Measurements from ENCODE around the gene CCDC60.

Gene CCDC60

GRCh38 chr12:119389687-119390086, 55.2 kb downstream of the CCDC60 start:
- DNase-seq (ENCODE audit: low read depth) = no peak

- no peak for DNase-seq (ENCODE audit: low read depth)
Observed at GRCh38 chr12:119391673-119392072, 57.1 kb downstream of the CCDC60 start.

- DNase-seq (ENCODE audit: low read depth) = no peak
Observed at GRCh38 chr12:119393677-119394076, 59.1 kb downstream of the CCDC60 start.

- DNase-seq (ENCODE audit: low read depth) = no peak
Observed at GRCh38 chr12:119397540-119397939, 63.0 kb downstream of the CCDC60 start.

GRCh38 chr12:119398190-119398589, 63.7 kb downstream of the CCDC60 start:
- no peak for DNase-seq (ENCODE audit: low read depth)

DNA sequence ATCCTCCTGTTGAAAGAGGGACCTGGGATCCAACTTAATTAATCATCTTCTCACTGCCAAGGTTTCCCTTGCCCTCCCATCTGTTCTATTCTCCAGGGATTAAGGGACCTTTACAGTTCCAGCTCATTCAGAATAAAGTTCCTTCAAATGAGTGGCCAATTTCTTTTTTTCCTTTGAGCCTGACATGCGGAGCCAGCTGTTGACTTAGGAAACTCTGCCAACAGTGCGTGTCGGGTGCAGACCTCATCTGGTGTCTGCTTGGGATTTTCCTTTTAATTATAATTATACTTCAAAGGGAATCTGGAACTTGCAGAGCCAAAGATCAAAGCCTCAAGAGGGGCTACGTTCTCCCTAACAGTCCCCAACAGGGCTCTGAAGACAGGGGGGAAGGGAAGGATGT, 64.8 kb downstream of the CCDC60 start:
- DNase-seq (ENCODE audit: low read depth) = no peak

DNA sequence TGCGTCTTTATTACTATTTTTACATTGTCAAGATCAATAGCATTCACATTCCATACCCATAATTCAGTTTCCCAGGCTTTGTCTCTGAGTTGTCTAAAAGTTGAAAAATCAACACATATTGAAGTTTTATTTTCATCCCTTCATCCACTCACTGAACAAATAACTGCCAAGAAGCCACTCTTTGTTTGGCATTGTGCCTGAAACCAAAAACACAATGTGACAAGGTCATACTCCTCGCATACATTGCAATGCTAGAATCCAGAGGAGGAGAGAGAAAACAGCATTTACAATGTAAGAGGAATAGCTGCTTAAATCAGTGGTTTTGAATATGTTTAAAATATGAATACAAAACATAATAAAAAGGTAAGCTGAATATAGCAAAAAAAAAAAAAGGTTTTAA, 71.8 kb downstream of the CCDC60 start:
- no peak for DNase-seq (ENCODE audit: low read depth)

DNA sequence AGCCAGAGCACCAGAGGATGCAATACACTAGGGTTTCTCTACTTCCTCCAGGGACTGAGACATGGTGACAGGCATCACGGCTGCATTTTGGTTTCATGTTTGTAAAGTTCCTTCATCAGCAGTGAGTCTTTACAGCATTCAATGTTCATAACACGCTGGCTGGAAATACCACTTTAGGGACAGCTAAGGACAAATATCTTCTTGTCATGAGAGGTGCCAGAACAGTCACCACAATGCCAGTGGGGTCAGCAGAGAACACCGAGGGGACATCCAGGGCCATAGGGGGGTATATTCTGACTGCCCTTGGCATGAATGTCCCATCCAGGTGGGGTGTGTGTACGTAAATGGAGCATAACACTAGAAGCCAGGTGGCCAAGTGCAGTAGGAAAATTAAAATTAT, 72.3 kb downstream of the CCDC60 start:
- no peak for DNase-seq (ENCODE audit: low read depth)

GRCh38 chr12:119409043-119409442, 74.5 kb downstream of the CCDC60 start:
- DNase-seq (ENCODE audit: low read depth) = no peak

GRCh38 chr12:119410396-119410795, 75.9 kb downstream of the CCDC60 start:
- DNase-seq (ENCODE audit: low read depth) = no peak

DNA sequence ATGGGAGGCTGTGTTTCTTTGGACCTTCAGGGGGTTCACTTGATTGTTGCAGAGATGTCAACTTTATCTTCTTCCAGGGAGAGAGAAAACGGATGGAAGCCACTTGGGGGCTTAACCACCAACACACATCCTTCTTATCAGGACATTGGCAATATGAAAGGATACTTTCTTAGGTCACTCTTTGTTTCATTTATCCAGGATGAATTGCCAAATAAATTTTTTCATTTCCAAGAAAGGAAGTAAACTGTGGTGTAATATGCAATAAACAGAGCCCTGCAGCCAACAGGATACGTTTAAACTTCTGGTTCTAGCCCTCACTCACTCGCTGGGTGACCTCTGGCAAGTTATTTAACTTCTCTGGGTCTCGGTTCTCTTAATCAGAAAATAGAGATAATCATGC, 77.8 kb downstream of the CCDC60 start:
- no peak for DNase-seq (ENCODE audit: low read depth)

GRCh38 chr12:119412811-119413794, 78.6 kb downstream of the CCDC60 start:
- no peak for DNase-seq (ENCODE audit: low read depth)

GRCh38 chr12:119415714-119416113, 81.2 kb downstream of the CCDC60 start:
- DNase-seq (ENCODE audit: low read depth) = no peak

GRCh38 chr12:119417440-119417839, 82.9 kb downstream of the CCDC60 start:
- DNase-seq (ENCODE audit: low read depth) = no peak

GRCh38 chr12:119419381-119419780, 84.9 kb downstream of the CCDC60 start:
- no peak for DNase-seq (ENCODE audit: low read depth)

GRCh38 chr12:119423285-119423684, 88.8 kb downstream of the CCDC60 start:
- DNase-seq (ENCODE audit: low read depth) = no peak

GRCh38 chr12:119425623-119426022, 91.1 kb downstream of the CCDC60 start:
- no peak for DNase-seq (ENCODE audit: low read depth)

- DNase-seq (ENCODE audit: low read depth) = no peak
Observed at GRCh38 chr12:119431151-119431550, 96.6 kb downstream of the CCDC60 start.

GRCh38 chr12:119432949-119433348, 98.4 kb downstream of the CCDC60 start:
- DNase-seq (ENCODE audit: low read depth) = no peak

GRCh38 chr12:119440803-119441360, 106.4 kb downstream of the CCDC60 start:
- DNase-seq (ENCODE audit: low read depth) = no peak

- DNase-seq (ENCODE audit: low read depth) = no peak
Observed at GRCh38 chr12:119444462-119445044, 110.0 kb downstream of the CCDC60 start.

- DNase-seq (ENCODE audit: low read depth) = no peak
Observed at GRCh38 chr12:119446459-119446858, 111.9 kb downstream of the CCDC60 start.

DNA sequence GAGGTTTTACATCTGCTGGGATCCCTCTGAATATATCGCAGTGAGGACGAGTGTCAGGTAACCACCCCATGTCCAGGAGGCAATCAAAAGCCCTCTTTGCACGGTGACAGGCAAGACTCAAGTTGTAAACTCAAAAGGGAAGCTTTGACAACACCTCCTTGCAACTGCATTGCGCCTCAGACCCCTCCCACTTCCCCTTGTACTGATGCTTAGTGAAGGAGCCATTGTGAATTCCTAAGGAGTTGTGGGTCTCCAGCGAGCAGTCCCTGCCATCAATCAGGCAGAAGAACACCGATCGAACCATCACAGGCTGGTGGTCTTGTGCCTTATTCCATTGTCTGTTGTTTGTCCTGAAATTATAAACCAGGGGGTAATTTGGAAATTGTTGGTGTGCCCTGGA, 112.6 kb downstream of the CCDC60 start:
- DNase-seq (ENCODE audit: low read depth) = no peak
